WTC11 (cell line): ENCODE results near the gene SKI. TPM values are rescaled to one million over a fixed set of nuclear protein-coding genes. Genes with fewer than 3 reads are reported as not detected.

Source experiments
- ATAC-seq: fragments of 200-7000 bp; cut with Tn5 transposase; 2 replicates; pipeline ENCODE4 v1.10.0; 2021; ENCODE audit warnings: mild to moderate bottlenecking, moderate library complexity
- CTCF ChIA-PET: fragments of 300-600 bp; sonication (Branson Sonifier 250); formaldehyde crosslinking; loops from one replicate; lab custom pipeline; 2021; ENCODE audit warnings: antibody characterized with exemption; lab: Charles Lee
- POLR2A ChIA-PET: fragments of 350-600 bp; sonication (Branson Sonifier 250); formaldehyde crosslinking; loops from one replicate; lab custom pipeline; 2021; ENCODE audit warnings: antibody characterized with exemption; lab: Charles Lee
- DNase-seq: peaks from one replicate; pipeline ENCODE4 v3.0.0; 2021; ENCODE audit warnings: low spot score
- H3K27ac Mint-ChIP-seq: 2 replicates; pipeline ENCODE4 v1.8.0; 2021; ENCODE audit warnings: mixed read lengths
- H3K27me3 Mint-ChIP-seq: 2 replicates; pipeline ENCODE4 v1.8.0; 2021; ENCODE audit warnings: low read depth, mild to moderate bottlenecking, moderate library complexity, mixed read lengths
- H3K36me3 Mint-ChIP-seq: 2 replicates; pipeline ENCODE4 v1.8.0; 2021; ENCODE audit warnings: mixed read lengths
- H3K4me1 Mint-ChIP-seq: 2 replicates; pipeline ENCODE4 v1.8.0; 2022; ENCODE audit warnings: mixed read lengths
- H3K4me3 Mint-ChIP-seq: 2 replicates; pipeline ENCODE4 v1.8.0; 2021; ENCODE audit warnings: mild to moderate bottlenecking, moderate library complexity, mixed read lengths
- H3K9me3 Mint-ChIP-seq: 2 replicates; pipeline ENCODE4 v1.8.0; 2021; ENCODE audit warnings: mixed read lengths
- CREB1 ChIP-seq: sonication (generic); formaldehyde crosslinking; IDR thresholded peaks from 2 replicates; pipeline ENCODE4 v1.8.0; 2023; ENCODE audit warnings: mild to moderate bottlenecking, missing genetic modification reagents
- ELF4 ChIP-seq: sonication (generic); formaldehyde crosslinking; IDR thresholded peaks from 2 replicates; pipeline ENCODE4 v1.8.1; 2022; ENCODE audit warnings: low read depth, mild to moderate bottlenecking, moderate library complexity, missing genetic modification reagents
- ESRRA ChIP-seq: sonication (generic); formaldehyde crosslinking; IDR thresholded peaks from 2 replicates; pipeline ENCODE4 v1.8.1; 2022; ENCODE audit warnings: mild to moderate bottlenecking, missing genetic modification reagents, borderline replicate concordance
- FOXJ3 ChIP-seq: sonication (generic); formaldehyde crosslinking; IDR thresholded peaks from 2 replicates; pipeline ENCODE4 v1.9.0; 2021; ENCODE audit warnings: missing genetic modification reagents, mild to moderate bottlenecking, borderline replicate concordance
- FOXK1 ChIP-seq: sonication (generic); formaldehyde crosslinking; IDR thresholded peaks from 2 replicates; pipeline ENCODE4 v1.8.0; 2022; ENCODE audit warnings: mild to moderate bottlenecking, moderate library complexity, missing genetic modification reagents
- GABPB1 ChIP-seq: sonication (generic); formaldehyde crosslinking; IDR thresholded peaks from 2 replicates; pipeline ENCODE4 v1.8.1; 2023; ENCODE audit warnings: mild to moderate bottlenecking, missing genetic modification reagents
- IRF2 ChIP-seq: sonication (generic); formaldehyde crosslinking; IDR thresholded peaks from 2 replicates; pipeline ENCODE4 v1.8.0; 2022; ENCODE audit warnings: low read depth, missing genetic modification reagents, borderline replicate concordance
- JAZF1 ChIP-seq: fragments of 250-450 bp; sonication (Bioruptor Pico); IDR thresholded peaks from 2 replicates; pipeline ENCODE4 v1.9.0; 2021; ENCODE audit warnings: moderate library complexity, mild to moderate bottlenecking, inconsistent platforms
- MXD4 ChIP-seq: fragments of 250-450 bp; sonication (Bioruptor Pico); IDR thresholded peaks from 2 replicates; pipeline ENCODE4 v1.8.0; 2021; ENCODE audit warnings: mild to moderate bottlenecking, moderate library complexity, borderline replicate concordance
- NFATC4 ChIP-seq: fragments of 250-450 bp; sonication (Bioruptor Pico); IDR thresholded peaks from 2 replicates; pipeline ENCODE4 v1.9.0; 2021; ENCODE audit warnings: mild to moderate bottlenecking
- NFE2L1 ChIP-seq: sonication (generic); formaldehyde crosslinking; IDR thresholded peaks from 2 replicates; pipeline ENCODE4 v1.8.1; 2023; ENCODE audit warnings: missing genetic modification reagents
- NR2C2 ChIP-seq: sonication (generic); formaldehyde crosslinking; IDR thresholded peaks from 2 replicates; pipeline ENCODE4 v1.8.0; 2022; ENCODE audit warnings: mild to moderate bottlenecking, missing genetic modification reagents
- PRRX2 ChIP-seq: fragments of 250-450 bp; sonication (Bioruptor Pico); IDR thresholded peaks from 2 replicates; pipeline ENCODE4 v1.8.0; 2021; ENCODE audit warnings: mild to moderate bottlenecking
- RORB ChIP-seq: fragments of 250-450 bp; sonication (Bioruptor Pico); IDR thresholded peaks from 2 replicates; pipeline ENCODE4 v1.9.0; 2021; ENCODE audit warnings: mild to moderate bottlenecking
- SMAD3 ChIP-seq: sonication (generic); formaldehyde crosslinking; IDR thresholded peaks from 2 replicates; pipeline ENCODE4 v1.8.0; 2022; ENCODE audit warnings: missing genetic modification reagents, mild to moderate bottlenecking, borderline replicate concordance
- ZNF121 ChIP-seq: sonication (generic); formaldehyde crosslinking; IDR thresholded peaks from 2 replicates; pipeline ENCODE4 v1.8.0; 2023; ENCODE audit warnings: missing genetic modification reagents
- ZNF396 ChIP-seq: fragments of 250-450 bp; sonication (Bioruptor Pico); IDR thresholded peaks from 2 replicates; pipeline ENCODE4 v1.8.0; 2021; ENCODE audit warnings: mild to moderate bottlenecking, moderate library complexity, borderline replicate concordance
- total RNA-seq: library from RNA; stranded (reverse); gene quantifications from 3 replicates; pipeline ENCODE4 v1.2.3, GENCODE V29; 2021
- TF ChIP-seq, protein P1 (sequence below): fragments of 250-450 bp; sonication (Bioruptor Pico); conservative IDR thresholded peaks from 2 replicates; pipeline ENCODE4 v1.9.0; 2021; ENCODE audit warnings: mild to moderate bottlenecking
- TF ChIP-seq, protein P2 (sequence below): sonication (generic); formaldehyde crosslinking; IDR thresholded peaks from 2 replicates; pipeline ENCODE4 v1.8.1; 2023; ENCODE audit warnings: mild to moderate bottlenecking, missing genetic modification reagents
- TF ChIP-seq, protein P3 (sequence below): sonication (generic); formaldehyde crosslinking; IDR thresholded peaks from 2 replicates; pipeline ENCODE4 v1.8.1; 2022; ENCODE audit warnings: mild to moderate bottlenecking, moderate library complexity, missing genetic modification reagents
- TF ChIP-seq, protein P4 (sequence below): sonication (generic); formaldehyde crosslinking; IDR thresholded peaks from 2 replicates; pipeline ENCODE4 v1.8.1; 2022; ENCODE audit warnings: mild to moderate bottlenecking, missing genetic modification reagents, moderate library complexity, borderline replicate concordance
- TF ChIP-seq, protein P5 (sequence below): sonication (generic); formaldehyde crosslinking; IDR thresholded peaks from 2 replicates; pipeline ENCODE4 v1.8.1; 2023; ENCODE audit warnings: mild to moderate bottlenecking, missing genetic modification reagents, moderate library complexity
- TF ChIP-seq, protein P6 (sequence below): fragments of 250-450 bp; sonication (Bioruptor Pico); IDR thresholded peaks from 2 replicates; pipeline ENCODE4 v1.9.0; 2021; ENCODE audit warnings: moderate library complexity, mild to moderate bottlenecking, inconsistent platforms, borderline replicate concordance
- TF ChIP-seq, protein P7 (sequence below): fragments of 200-600 bp; IDR thresholded peaks from 2 replicates; pipeline ENCODE4 v1.8.0; 2022; ENCODE audit warnings: antibody characterized with exemption

Gene SKI
- total RNA-seq, 1 experiment from 2014 or later, result 88.6 TPM

DNA sequence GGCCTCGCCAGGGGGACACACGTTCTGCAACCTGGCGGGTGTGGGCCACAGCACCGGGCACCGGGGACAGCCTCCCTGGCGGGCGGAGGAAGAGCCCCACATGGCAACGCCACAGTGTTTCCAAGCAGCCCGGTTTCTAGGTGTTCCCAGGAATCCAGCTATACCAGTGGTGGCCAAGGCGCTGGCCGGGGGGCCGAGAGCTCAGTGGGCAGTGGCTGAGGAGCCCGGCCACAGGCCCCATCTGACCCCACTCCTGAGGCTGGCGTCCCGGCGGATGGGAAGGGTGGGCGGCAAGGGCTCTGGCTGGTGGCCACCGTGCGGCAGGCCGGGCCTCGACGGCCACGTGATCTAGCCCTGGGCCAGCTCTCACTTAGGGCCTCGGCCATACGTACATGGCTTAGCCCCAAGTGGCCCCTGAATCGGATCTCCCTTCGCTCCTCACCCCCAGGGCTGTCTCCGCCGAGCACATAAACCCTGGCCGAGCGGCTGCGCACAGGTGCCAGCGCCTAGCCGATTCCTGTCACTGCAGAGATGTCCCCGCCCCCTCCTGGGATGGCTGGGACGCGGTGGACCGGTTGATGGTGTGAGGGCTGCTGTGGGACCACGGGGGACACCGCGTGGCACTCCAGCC lies 94.6 kb downstream of the SKI start (continued):
- TF ChIP-seq, protein P1, sequence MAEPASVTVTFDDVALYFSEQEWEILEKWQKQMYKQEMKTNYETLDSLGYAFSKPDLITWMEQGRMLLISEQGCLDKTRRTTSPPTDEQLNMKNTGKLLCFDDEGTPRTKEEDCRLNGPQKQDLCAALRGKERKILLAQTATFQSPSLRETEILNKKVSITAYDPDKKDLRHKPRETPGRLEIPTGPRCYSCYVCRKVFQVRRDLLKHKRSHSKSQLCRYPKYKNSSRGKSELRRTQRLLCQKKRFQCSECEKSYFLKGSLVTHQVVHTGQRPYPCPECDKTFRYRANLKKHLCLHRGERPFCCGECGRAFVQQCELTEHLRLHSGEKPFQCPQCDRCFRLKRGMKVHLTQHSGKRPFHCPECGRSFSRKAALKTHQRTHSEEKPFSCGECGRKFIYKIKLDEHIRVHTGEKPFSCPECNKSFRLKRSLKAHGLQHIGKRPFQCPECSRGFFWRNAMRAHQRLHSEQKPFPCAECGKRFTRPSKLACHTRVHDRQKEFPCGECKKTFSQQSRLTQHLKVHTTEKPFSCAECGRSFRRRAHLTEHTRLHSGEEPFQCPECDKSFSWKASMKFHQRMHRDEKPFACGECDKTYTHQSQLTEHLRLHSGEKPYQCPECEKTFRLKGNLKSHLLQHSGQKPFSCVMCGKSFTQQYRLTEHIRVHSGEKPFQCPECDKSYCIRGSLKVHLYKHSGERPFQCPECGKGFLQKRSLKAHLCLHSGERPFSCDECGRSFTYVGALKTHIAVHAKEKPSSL, result no peak
- no peak for TF ChIP-seq ZNF121 (CRISPR knock-in tag)
- TF ChIP-seq, protein P2, sequence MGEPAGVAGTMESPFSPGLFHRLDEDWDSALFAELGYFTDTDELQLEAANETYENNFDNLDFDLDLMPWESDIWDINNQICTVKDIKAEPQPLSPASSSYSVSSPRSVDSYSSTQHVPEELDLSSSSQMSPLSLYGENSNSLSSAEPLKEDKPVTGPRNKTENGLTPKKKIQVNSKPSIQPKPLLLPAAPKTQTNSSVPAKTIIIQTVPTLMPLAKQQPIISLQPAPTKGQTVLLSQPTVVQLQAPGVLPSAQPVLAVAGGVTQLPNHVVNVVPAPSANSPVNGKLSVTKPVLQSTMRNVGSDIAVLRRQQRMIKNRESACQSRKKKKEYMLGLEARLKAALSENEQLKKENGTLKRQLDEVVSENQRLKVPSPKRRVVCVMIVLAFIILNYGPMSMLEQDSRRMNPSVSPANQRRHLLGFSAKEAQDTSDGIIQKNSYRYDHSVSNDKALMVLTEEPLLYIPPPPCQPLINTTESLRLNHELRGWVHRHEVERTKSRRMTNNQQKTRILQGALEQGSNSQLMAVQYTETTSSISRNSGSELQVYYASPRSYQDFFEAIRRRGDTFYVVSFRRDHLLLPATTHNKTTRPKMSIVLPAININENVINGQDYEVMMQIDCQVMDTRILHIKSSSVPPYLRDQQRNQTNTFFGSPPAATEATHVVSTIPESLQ (CRISPR knock-in tag), result no peak
- no peak for TF ChIP-seq GABPB1 (CRISPR knock-in tag)
- no peak for TF ChIP-seq FOXJ3
- no peak for TF ChIP-seq ELF4 (CRISPR knock-in tag)
- no peak for TF ChIP-seq NFE2L1 (CRISPR knock-in tag)
- TF ChIP-seq, protein P3, sequence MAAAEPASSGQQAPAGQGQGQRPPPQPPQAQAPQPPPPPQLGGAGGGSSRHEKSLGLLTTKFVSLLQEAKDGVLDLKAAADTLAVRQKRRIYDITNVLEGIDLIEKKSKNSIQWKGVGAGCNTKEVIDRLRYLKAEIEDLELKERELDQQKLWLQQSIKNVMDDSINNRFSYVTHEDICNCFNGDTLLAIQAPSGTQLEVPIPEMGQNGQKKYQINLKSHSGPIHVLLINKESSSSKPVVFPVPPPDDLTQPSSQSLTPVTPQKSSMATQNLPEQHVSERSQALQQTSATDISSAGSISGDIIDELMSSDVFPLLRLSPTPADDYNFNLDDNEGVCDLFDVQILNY (CRISPR knock-in tag), result no peak
- TF ChIP-seq, protein P4, sequence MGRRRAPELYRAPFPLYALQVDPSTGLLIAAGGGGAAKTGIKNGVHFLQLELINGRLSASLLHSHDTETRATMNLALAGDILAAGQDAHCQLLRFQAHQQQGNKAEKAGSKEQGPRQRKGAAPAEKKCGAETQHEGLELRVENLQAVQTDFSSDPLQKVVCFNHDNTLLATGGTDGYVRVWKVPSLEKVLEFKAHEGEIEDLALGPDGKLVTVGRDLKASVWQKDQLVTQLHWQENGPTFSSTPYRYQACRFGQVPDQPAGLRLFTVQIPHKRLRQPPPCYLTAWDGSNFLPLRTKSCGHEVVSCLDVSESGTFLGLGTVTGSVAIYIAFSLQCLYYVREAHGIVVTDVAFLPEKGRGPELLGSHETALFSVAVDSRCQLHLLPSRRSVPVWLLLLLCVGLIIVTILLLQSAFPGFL (CRISPR knock-in tag), result no peak
- no peak for TF ChIP-seq FOXK1 (CRISPR knock-in tag)

DNA sequence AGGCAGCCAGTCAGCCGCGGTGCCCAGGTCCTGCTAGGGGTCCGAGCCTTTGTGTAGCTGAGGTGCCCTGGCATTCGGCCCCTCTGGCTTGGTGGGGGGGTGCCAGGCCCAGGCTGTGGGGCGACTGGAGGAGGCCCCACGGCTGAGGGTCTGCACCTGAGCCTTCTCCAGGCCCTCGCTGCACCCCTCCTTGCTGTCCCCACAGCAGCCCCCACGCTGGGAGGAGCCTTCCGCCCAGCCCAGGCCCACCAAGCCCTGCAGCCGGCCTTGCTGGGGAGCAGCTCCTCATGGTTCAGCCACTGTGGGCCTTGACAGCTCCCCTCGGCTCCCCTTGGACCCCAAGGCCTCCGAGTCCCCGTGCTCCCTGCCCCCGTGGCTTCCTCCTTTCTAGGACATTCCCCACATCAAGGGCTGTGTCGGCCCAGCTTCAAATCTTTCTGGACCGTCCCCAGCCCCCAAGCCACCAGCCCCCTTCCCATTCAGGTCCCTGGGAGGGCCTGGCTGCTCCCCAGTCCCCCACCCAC lies 95.4 kb downstream of the SKI start:
- ATAC-seq (no peak), DNase-seq (no peak)
- Mint-ChIP-seq H3K27ac (no peak overlapping the region), H3K4me3 (no peak overlapping the region), H3K9me3 (no peaks in the 10 kb centered on the region), H3K4me1 (no peaks in the 10 kb centered on the region), H3K36me3 (no peaks in the 10 kb centered on the region), H3K27me3 (peaks cover 3% of the 10 kb centered on the region; the same call in 1 of the 2 replicates)
- ChIA-PET POLR2A (interaction anchor here (1.4 kb wide), 1 partner anchor 128 kb away, joined by 3 read pairs; no protein-coding TSS in a partner anchor), CTCF (interaction anchor here (1.0 to 2.0 kb wide), 3 partner anchors 9 to 129 kb away, joined by 3 to 15 read pairs (median 4); partner anchors contain the start of gene FAAP20)
- TF ChIP-seq SMAD3 (no peak), NFATC4 (CRISPR knock-in tag) (no peak), IRF2 (CRISPR knock-in tag) (no peak), RORB (no peak), ZNF121 (CRISPR knock-in tag) (no peak), ZNF396 (no peak), MXD4 (no peak), CREB1 (no peak), PRRX2 (CRISPR knock-in tag) (no peak), ESRRA (CRISPR knock-in tag) (no peak), JAZF1 (CRISPR knock-in tag) (no peak), NR2C2 (CRISPR knock-in tag) (no peak)
- TF ChIP-seq, protein P5, sequence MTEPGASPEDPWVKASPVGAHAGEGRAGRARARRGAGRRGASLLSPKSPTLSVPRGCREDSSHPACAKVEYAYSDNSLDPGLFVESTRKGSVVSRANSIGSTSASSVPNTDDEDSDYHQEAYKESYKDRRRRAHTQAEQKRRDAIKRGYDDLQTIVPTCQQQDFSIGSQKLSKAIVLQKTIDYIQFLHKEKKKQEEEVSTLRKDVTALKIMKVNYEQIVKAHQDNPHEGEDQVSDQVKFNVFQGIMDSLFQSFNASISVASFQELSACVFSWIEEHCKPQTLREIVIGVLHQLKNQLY, result no peak
- TF ChIP-seq, protein P6, sequence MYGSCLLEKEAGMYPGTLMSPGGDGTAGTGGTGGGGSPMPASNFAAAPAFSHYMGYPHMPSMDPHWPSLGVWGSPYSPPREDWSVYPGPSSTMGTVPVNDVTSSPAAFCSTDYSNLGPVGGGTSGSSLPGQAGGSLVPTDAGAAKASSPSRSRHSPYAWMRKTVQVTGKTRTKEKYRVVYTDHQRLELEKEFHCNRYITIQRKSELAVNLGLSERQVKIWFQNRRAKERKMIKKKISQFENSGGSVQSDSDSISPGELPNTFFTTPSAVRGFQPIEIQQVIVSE (CRISPR knock-in tag), result no peak
- TF ChIP-seq, protein P2 (CRISPR knock-in tag), result no peak
- TF ChIP-seq, protein P7, sequence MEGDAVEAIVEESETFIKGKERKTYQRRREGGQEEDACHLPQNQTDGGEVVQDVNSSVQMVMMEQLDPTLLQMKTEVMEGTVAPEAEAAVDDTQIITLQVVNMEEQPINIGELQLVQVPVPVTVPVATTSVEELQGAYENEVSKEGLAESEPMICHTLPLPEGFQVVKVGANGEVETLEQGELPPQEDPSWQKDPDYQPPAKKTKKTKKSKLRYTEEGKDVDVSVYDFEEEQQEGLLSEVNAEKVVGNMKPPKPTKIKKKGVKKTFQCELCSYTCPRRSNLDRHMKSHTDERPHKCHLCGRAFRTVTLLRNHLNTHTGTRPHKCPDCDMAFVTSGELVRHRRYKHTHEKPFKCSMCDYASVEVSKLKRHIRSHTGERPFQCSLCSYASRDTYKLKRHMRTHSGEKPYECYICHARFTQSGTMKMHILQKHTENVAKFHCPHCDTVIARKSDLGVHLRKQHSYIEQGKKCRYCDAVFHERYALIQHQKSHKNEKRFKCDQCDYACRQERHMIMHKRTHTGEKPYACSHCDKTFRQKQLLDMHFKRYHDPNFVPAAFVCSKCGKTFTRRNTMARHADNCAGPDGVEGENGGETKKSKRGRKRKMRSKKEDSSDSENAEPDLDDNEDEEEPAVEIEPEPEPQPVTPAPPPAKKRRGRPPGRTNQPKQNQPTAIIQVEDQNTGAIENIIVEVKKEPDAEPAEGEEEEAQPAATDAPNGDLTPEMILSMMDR, result no peak
